HG02938 (cell line): ENCODE data around the gene SLC35G6.
"Not testable (repeated sequence)": the region's sequence is repeated elsewhere in the genome, so short reads cannot be mapped to it uniquely, and the experiment has no call there.

Experiments
- ATAC-seq: cut with Tn5 transposase; IDR thresholded peaks from one replicate; pipeline ENCODE4 v1.9.1; 2021; ENCODE audit warnings: mild to moderate bottlenecking, moderate library complexity; ENCODE audit not compliant: unreplicated experiment

The SLC35G6 gene

DNA sequence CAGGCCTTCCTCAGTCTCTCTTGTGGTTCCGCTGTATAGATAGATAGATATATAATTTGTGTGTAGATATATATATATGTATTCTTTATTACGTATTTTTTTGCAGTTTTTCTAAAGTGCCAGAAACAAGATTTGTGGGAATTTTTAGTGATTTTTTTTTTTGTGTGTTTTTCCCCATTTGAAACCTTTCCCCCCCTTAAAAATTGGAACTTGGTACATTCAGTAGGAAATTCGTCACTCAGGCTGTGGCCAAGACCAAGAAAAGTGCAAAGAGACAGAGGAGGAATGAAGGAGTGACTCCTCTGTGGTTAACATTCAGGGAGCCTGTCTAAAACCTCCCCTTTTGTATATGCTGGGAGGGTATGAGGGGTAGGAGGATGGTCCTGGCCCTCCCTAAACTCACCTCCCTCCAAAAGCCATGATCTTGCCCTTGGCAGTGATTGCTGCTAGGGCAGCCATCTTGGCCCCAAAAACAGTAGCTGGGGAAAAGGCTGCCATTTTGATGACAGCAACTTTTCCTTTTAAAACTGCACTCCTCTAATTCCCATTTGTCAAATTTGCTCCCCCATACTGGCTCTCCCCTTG, 21.2 kb upstream of the SLC35G6 start:
- no peak for ATAC-seq

DNA sequence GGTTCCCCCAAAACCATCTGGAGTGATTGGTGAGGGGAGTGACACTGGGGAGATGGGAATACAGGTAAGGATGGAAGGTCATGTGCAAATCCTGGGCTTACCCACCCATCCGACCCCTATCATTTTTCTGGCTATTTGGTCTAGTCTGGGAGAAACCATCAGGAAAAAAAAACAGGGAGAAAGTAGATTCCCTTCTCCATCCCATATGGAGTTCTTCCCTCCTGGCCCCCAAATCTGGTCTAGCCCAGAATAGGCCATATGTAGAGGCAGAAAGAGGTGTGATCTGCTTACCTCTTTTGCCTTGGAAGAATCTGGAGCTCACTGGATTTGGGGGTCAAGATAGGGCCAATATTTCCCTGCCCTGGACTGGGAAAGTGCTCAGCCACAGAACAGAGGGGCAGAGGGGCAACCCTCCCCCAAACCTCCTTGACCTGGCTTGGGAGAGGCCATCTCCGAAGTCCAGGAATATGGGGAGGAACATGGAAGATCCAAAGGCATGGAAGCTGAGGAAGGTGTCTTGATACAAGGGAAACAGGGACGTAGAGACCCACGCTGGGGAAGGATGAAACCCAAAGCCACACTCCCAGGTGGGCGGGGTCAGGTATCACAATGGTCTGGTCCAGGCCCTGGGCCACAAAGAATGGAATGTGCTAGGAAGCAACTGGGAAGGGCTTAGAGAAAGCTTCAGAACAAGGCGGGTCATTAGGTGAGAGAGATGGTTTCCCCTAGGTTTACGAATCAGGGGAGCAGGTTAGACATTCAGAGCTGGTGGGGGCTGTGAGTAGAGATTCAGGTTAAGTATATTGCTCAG, 20.2 kb upstream of the SLC35G6 start:
- ATAC-seq, result no peak

DNA sequence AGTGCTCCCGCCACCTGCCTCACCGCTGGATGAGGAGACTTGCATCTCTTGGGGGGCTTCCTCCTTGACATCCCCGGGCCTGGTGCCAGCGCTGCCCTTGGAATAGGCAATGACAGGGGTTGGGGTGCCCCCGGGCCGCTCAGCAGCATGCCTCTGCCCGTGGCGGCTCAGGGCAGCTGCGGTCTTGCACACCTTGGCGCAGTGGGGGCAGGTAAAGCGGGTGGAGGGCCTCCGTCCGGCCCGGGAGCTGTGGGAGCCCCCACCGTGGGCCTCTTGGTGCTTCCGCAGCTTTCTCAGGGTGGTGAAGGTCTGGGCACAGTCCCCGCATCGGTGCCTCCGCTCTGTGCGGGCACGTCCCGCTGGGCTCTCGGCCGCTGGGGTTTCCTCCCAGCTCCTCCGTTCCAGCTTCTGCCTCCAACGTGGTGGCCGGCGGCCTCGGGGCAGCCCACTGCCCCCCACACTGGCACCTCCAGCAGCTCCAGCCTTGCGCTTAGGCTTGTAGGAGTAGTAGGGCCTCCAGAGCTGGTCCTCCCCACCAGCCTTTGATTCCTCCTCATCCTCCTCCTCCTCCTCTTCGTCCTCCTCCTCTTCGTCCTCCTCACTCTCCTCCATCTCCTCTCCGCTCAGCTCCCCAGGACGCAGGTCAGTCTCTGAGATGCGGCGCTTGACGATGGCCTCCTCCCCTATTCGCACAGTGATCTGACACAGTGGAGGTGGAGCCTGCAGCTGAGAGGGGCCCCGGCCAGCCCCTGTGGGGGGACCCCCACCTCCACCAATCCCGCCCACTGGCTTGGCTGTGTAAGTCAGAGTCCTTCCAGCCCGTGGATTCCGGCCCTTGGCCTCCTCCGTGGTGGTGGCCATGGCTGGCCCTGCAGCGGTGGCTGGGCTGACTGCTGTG, 18.5 kb upstream of the SLC35G6 start:
- no peak for ATAC-seq

DNA sequence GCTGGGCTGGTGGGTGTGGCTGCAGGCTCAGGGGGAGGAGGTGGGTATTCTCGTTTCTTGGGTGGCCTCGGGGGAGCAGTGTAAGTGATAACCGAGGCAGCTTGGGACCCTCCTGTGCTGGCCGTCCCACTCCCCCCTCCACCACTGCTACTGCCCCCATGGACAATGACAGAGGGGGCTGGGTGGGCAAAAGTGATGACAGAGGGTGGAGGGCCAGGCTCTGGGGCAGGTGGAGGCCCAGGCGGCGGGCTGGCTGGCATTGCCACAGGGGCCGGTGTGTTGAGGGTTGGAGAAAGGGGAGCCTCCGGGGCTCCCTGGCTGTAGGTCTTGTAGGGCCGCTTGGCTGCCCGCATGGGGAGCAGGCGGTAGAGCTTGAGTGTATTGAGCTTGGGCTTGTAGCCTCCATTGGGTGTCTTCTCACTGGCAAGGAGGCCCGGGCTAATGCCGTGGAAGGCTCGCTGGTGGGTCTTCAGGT, 17.8 kb upstream of the SLC35G6 start:
- ATAC-seq, result no peak

DNA sequence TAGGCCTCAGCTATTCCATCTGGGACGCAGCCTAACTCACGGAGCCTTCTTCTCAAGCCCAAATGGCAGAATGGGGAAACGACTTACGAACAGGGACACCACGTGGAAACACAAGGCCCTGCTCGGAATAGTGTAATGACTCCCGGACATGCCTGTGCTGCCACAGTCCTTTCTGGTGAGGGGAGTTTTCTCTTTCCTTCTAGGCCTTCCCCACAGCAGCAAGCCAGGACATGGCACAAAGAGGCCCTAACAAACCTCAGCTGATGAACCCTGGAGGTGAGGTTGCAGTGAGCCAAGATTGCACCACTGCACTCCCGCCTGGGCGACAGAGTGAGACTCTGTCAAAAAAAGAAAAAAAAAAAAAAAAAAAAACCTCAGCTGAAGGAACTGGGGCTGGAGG, 17.2 kb upstream of the SLC35G6 start:
- no peak for ATAC-seq

DNA sequence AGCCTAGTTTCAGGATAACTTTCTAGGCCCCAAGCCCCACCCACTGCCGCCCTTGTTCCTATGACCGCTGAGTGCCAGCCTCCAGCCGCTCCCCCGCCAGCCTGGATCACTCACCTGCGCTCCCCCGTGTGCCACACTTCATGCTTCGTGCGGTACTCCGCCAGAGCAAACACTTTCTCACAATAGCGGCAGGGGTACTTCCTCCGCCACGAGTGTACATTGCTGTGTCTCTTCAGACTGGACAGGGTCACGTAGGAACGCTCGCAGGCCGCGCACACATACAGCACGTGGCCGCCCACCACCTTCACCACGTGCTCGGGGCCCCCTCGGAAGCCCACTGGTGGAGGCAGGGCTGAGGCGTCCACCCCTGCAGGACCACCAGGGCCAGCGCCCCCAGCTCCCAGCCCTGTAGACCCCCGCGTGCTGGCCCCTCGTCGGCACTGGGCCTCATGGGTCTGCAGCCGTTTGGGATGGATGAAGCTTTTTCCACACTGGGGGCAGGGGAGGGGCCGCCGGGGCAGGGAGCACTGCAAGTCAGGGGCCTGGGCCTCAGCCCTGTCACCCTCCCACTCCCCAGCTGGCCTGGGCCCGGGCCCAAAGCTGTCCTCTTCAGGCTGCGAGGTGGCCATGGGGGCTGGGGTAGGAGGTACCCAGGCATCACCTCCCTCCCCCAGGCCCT, 15.5 kb upstream of the SLC35G6 start:
- no peak for ATAC-seq

DNA sequence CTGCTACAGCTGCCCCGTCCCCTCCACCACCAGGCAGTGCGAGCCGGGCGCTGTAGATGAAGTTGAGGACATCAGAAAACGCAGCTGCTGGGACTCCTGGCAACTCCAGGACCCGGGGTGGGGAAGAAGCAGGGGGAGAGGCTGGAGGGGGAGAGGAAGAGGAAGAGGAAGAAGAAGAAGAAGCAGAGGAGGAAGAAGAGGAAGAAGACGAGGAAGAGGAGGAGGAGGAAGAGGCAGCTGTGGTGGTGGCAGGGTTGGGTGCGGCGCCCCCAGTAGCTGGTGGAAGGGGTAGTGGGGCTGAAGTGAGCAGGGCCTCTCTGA, 15.0 kb upstream of the SLC35G6 start:
- ATAC-seq, result no peak

DNA sequence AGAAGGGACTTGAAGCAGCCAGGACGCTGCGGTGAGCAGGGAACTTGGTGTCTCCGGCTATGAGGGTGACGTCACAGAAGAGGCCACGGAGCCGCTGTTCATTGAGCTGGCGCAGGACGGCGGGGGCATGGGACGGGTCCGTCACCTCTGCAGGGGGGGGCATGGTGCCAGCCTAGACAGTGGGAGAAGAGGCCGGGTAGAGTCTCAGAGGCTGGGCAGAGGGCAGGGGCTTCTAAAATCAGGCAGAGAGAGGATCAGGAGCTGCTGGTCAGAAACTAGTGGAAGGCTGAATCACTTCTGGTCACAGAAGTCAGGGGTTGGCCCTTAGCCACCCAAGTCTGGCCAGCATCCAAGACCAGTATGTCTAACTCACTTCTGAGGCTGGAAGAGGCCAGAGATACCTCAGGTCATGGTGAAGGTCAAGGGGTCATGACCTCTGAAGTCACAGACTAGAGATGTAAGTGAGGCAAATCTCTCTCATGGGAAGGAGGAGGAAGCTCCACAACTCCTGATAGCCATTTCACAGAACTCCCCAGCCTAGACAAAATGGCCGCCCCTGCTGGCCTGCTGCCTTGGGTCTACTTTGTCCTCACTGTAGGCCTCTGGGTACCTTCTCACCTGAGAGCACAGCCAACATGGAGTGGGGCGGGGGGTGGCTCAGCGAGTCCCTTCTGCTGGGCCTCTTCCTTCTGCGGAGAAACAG, 14.5 kb upstream of the SLC35G6 start:
- ATAC-seq, result no peak

DNA sequence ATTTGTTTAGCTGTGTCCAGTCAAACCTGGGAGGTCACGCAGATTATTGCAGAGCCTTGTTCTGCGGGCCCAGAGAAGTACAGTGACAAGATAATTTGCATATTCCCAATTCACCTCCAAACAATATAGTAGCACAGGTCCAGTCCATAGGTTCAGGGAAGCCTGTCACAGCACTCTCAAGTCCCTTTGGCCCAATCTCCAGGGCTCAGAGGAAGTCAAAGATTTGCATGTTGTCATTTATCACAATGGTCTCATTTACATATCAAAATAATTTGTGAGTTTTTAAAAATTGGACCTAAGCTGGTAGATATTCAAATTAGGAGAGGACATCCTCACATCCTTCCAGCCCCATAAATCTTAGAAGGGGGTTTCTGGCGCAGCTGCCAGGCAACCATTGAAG, 13.7 kb upstream of the SLC35G6 start:
- ATAC-seq, result no peak

DNA sequence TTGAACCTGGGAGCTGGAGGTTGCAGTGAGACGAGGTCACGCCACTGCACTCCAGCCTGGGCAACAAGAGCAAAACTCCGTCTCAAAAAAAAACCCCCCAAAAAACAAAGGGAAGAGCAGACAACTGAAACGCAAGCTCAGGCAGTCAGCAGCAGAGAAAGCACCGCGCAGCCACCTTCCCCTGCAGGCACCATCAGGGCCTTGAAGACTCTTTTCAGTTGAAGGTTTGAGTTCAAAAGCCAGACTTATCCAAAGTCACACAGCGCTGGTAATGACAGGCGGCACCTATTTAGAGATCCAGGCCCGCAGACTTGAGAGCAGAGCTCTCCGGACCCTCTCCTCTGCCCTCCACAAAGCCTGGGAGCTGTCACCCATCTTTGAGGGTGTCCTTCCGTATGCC, 13.0 kb upstream of the SLC35G6 start:
- ATAC-seq, result no peak

DNA sequence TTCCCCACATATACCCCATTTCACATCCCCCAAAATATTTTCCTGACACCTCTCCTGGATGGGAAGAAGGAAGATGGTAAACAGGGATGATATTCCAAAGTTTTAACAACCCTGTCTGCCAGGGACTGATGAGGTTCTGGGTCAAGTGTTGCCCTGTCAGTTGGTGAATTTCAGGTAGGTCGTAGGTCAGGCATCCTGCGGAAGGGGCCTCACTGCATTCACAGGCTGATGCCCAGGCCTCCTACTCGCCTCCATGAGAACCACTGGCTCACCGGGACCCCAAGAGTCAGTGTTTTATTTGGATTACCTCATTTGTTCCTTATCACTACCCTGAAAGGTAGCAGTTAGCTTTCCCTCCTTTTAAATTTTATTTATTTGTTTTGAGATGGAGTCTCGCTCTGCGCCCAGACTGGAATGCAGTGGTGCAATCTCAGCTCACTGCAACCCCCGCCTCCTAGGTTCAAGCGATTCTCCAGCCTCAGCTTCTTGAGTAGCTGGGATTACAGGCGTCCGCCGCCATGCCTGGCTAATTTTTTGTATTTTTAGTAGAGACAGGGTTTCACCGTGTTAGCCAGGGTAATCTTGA, 12.3 kb upstream of the SLC35G6 start:
- no peak for ATAC-seq

DNA sequence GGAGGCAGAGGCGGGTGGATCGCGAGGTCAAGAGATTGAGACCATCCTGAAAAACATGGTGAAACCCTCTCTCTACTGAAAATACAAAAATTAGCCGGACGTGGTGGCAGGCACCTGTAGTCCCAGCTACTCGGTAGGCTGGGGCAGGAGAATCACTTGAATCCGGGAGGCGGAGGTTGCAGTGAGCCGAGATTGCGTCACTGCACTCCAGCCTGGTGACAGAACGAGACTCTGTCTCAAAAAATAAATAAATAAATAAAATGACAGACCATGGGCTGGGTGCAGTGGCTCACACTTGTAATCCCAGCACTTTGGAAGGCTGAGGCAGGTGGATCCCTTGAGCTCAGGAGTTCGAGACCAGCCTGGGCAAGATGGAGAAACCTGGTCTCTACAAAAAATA, 11.4 kb upstream of the SLC35G6 start:
- ATAC-seq, result not testable (repeated sequence)

DNA sequence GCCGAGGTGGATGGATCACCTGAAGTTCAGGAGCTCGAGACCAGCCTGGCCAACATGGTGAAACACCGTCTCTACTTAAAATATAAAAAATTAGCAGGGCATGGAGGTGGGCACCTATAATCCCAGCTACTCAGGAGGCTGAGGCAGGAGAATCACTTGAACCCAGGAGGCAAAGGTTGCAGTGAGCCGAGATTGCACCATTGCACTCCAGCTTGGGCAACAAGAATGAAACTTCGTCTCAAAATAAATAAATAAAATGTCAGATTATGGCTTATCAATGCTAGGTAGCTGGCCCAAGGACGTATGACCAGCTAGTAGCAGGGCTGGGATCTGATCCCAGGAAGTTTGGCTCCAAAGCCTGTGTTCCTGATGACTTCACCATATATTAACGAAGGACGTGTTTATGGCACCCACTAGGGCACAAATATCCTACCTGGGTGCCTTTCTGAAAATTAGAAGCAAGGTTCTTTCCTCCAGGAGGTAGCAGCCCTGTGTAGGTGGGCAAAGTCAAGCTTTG, 10.7 kb upstream of the SLC35G6 start:
- not testable (repeated sequence) for ATAC-seq

DNA sequence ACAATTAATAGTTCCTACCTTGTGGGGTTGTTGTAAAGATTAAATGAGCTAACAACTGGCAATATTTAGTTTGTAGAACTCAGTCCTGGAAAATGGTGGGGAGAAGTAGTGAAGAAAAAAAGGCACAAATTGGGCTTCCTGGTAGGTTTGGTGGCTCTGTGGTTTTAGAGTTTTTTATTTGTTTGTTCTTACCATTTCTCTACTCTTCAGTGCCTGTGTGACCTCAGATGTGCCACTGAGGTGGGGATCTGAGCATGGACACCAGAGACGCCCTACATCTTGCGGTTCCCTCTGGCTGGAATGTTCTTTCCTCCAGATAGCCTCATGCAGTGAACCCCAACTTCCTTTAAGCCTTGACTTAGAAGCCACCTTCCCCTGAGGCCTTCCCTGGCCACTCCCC, 9.5 kb upstream of the SLC35G6 start:
- no peak for ATAC-seq

DNA sequence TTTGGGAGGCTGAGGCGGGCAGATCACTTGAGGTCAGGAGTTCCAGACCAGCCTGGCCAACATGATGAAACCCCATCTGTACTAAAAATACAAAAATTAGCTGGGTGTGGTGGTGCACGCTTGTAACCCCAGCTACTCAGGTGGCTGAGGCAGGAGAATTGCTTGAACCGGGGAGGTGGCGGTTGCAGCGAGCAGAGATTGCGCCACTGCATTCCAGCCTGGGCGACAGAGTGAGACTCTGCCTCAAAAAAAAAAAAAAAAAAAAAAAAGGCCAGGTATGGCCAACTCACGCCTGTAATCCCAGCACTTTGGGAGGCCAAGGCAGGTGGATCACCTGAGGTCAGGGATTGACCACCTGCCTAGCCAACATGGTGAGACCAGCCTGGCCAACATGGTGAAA, 6.5 kb upstream of the SLC35G6 start:
- ATAC-seq, result not testable (repeated sequence)

DNA sequence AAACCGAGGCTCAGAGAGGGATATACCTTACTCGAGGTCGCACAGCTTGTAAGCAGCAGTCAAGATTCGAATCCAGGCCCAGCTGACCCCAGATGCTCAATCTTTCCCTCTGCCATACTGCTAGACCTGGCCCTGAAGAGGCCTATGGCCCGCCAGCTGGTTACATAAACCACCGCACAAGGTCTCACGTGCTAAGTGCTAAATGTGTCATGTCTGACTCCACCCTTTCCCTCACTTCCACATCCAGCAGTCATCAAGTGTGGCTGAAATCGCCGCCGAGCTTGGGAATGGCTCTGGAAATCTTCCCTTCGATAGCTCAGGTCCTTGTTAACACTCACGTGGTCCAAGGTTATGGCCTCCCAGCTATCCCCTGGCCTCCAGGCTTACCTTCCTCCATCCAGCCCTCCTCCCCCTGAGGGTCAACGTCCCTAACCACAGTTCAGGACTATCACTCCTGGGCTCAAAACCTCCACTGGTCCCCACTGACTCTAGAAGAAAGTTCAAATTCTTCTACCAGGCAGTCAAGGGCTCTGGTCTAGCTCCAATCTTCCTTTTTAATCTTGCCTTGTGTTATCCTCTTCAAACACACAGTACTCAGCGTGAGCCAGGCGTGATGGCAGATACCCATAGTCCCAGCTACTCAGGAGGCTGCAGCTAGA, 5.4 kb upstream of the SLC35G6 start:
- ATAC-seq, result no peak

DNA sequence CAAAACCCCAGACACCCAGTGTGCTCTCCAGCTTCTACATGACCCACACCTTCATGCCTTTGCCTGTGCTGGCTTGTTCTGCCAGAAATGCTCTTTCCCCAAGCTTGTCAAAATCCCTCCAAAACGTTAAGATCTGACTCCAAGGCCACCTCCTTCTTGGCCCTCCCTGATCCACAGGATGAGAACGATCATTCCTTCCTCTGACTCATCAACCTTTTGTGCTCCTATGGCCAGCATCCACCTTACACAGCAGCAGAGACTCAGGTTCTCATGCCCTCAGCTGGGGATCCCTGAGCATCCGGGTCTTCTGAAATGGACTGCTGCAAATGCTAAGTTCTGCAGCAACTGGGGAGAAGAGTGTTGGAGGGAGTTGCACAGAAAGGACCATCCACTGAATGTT, 4.8 kb upstream of the SLC35G6 start:
- no peak for ATAC-seq

DNA sequence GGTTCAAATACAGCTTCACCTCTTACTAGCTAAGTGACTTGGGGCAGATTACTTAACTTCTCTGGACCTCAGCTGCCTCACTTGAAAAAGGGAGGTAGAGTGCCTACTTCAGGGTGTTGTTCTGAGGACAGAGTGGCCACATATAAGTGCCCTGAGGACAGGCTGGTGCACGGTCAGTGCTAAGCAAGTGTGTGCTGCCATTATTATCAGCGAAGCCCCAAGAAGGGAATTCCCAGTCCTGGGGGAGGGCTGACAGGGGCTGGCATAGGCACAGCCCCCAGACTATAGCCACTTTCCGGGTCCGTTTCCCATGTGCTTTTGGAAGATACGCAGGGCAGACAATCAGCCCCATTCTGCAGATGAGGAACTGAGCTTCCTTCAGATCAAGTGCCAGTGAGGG, 4.3 kb upstream of the SLC35G6 start:
- no peak for ATAC-seq
